Measurements from ENCODE around the gene MAMDC4.
"Not testable (repeated sequence)": the region's sequence is repeated elsewhere in the genome, so short reads cannot be mapped to it uniquely, and the experiment has no call there.

MAMDC4 gene

DNA sequence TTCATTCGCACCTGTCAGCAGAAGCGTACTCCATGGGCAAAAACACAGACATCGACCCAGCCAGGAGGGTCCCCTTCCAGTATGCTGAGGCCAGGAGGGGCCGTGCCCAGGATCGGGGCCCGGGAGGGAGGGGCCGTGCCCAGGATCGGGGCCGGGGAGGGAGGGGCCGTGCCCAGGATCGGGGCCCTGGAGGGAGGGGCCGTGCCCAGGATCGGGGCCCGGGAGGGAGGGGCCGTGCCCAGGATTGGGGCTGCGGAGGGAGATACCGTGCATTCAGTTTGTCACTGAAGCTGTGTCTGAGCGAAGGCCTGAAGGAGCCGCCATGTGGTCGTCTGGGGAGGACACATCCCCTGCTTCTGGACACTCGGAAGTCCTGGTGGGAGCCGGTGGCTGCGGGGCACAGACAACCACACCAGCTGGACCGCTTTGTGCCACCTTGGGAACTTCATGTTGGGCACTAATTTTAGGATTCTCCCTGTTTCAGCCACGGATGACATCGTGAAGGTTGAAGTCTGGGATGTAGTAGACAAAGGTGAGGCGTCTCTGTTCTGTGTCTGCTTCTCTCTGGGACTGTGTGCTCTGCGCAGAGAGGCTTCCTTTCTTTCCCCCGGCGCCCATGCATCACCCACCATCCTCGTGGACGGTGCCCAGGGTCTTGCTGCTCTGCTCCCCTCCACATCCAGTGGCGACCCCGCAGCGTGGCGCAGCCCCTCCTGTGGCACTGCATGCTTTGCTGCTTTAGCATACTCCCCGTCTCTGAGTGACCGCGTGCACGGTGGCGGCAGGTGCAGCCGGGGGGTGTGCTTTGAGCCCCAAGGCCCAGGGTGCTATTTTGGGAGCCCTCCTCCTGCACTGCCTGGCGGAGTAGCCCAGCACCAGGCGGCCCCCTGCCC lies 26.6 kb upstream of the MAMDC4 start:
- DNase-seq, result no peak

DNA sequence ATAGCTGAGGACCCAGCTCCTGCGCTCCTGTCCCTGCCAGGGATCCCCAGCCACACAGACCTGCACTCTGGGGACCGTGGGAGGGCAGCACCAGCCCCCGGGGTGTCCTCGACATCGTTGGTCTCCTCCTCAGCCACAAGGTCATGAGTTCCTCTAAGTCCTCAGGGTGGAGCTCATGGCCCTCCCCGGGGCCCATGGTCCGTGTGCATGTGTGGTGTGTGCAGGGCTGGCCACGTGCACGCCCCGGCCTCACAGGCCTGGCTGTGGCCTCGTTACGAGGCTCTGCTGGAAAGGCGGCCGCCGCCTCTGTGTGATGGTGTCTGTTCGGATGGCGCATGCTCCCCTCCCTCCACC lies 26.0 kb upstream of the MAMDC4 start:
- DNase-seq, result no peak

DNA sequence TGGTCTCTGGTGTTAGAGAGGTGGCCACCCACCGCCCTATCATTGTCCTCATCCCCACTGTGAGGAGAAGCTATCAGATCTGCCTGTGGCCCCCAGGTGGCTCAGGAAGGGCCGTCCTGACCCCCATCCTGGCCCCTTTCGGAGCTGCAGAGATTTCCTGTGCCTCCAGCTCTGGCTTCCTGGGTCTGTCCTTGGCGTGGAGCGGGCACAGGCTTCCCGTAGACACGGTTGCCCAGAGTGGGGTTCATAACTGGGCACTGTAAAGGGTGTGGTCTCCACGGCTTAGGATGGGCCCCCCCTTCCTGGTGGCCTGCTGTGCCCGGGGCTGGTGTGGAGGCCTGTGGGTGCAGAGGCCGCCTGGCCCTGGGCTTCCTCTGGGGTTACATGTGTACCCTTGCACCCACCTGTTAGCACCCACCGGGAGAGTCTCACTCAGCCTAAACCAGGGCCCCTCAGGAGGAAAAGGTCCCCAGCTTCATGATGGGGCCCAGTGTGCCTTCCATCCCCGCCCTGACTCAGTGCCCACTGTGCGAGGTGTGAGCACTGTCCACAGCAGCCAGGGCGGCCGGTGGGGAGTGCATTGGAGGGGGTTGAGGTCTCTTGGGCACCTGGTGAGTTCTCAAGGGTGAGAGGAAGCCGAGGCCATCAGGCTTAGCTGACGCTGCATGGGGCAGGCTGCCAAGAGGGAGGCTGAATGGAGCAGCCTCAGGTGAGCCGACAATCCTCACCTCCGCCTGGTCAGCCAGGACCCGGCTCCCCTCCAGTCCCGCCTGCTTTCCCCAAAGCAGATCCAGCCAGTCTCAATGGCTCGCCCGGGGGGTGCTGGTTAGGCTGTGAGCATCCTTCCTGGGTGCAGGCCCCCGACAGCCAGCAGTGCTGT lies 25.2 kb upstream of the MAMDC4 start:
- DNase-seq, result no peak

DNA sequence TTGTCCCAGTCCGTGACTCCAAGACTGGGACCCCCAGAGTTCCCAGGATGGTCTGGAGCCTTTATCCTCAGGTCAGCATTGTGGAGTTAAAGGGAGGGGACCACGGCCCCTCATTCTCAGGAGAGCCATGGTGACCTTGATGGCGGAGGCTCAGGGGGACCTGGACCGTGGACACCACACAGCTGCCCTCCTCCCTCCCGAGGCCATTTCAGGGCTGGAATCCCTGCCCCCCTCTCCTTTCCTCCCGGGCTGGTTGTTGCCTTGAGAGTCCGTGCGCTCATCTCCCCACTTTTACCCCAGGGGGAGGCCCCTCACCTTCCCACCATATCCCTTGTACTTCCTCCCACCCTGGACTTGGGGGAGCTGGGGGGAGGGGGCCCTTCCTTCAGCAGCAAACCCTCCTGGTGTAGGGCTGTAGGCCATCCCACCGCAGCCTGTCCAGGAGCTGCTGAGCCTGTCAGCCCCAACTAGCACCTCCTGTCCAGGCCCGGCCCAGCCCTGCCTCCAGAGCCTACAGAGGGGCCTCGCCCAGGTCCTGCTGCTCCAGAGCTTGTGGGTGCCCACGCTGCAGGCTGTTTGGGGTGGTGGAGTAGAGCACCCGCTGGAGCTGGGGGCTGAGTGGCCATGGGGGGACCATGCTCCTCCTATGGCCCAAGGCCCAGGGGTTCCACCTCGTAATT lies 24.2 kb upstream of the MAMDC4 start:
- no peak for DNase-seq

DNA sequence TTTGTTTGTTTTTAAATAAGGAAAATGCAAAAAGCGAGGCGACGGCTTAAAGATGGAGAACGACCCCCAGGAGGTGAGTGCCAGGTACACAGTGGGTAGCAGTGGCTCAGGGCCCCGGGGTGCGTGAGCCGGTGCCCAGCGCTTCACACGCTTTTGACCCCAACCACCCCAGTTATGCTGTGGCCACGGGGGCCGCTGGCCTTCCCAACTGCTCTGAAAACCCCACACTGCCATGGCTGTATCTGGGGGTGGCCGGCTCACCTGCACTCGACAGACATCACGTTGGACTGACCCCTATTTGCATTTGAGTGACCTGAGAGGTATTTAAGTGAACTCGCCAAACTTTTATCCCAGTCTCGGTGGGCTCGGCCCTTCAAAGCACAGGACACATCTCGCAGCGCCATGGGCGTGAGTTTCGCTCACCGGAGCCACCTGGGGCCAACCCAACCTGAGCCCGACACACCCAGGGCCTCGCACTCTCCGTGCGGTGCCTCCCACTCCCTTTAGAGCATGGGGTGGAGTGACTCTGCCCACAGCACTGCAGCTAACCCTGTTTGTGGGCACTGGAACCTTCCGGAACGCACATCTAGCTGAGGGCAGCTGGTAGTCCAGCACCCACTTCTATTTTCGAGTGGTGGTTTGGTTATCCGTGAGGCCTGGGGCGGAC lies 23.5 kb upstream of the MAMDC4 start:
- no peak for DNase-seq

DNA sequence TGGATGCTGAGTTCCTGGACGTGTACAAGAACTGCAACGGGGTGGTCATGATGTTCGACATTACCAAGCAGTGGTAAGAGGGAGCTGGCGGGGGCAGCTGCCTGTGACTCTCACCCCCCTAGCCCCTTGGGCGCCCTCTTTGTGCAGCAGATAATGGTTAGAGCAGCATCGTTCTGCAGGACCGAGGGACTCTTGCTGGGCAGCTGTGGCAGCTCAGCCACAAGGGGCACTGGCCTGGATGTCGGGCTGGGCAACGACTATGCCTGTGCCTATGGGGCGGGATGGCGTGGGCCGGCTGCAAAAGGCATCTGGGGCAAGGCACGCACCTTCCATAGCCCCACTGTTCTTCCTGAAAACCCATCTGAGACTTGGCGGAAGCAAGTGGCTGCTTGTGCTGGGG lies 22.7 kb upstream of the MAMDC4 start:
- no peak for DNase-seq

DNA sequence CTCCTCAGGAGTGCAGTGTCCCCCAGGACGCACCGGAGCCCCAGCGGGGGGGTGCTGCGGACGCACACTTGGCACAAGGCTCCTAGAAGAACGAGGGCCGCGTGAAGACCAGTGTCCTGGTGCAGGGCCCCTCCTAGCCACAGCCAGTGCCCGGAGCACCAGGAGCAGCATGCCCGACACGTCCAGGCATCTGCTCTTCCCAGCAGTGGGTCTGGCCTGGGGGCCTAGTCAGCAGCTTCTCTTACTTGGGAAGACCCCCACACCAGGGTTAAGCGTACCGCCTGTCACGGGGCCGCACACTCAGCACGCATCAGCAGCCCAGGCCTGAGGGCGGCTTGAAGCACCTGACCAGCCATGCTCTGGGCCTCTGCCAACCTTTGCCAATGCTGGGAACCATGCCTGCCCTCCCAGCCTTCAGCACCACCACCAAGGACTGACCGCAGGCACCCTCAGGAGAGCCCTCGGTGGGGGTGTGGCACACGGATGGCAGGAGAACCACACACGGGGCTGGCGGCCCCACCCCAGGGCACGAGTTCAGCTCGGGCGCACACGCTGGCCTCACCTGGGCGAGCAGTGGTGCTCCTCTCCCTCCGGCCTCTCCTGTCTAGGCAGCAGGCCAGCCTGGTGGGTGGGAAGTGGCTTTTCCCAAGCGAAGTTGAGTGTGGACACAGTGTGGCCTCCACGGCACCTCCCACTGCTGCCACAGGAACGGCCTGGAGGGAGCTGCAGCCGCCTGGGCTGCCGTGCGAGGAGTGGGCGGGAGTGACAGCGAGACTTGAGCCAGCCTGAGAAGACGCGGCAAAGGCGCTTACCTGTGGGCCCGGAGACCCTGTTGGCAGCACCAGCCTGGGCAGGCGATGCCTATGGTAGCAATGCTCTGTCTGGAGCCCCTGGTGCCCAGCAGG lies 21.9 kb upstream of the MAMDC4 start:
- DNase-seq, result no peak

DNA sequence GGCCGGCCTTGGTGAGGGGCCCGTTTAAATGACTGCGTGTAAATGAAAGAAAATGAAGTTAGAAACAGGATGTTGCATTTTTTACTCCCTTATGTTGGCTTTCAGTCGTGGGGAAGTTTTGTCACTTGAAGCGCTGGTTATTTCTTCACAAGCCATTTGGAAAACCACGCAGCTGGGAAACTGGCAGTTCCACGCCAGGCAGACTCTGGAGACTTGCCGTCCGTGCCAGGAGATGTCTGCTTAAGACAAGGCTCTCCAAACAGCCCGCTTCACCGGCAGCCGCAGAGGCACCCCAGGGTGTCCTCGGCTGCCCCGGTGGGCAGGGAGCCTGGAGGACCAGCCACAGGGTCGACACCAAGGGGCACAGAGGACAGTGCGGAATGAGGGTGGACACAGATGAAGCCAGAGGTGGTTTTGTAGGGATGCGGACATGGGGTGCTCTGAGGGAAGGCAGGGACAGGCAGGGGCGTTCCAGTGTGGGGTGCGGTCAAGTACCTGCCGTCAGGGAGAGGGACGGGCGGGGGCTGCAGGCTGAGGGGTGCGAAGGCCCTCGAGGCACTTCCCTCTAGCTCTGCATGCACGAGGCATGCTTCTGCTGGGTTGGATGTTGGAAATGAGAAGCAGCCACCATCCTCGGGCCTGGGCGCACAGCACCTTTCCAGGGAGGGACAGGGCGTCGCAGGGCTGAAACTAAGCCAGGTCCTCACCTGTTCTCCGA lies 21.0 kb upstream of the MAMDC4 start:
- no peak for DNase-seq

DNA sequence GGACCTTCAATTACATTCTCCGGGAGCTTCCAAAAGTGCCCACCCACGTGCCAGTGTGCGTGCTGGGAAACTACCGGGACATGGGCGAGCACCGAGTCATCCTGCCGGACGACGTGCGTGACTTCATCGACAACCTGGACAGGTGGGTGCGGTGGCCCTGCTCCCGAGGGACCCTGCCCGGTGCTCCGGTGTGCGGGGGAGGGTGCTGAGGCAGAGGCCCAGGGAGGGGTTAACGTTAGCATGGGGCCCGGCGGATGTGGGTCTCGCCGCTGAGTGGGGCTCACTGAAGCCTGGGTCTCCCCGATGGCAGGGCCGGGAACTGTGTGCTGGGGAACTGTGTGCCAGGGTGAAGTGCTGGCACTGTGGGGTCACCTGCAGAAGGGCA lies 20.4 kb upstream of the MAMDC4 start:
- DNase-seq, result no peak

DNA sequence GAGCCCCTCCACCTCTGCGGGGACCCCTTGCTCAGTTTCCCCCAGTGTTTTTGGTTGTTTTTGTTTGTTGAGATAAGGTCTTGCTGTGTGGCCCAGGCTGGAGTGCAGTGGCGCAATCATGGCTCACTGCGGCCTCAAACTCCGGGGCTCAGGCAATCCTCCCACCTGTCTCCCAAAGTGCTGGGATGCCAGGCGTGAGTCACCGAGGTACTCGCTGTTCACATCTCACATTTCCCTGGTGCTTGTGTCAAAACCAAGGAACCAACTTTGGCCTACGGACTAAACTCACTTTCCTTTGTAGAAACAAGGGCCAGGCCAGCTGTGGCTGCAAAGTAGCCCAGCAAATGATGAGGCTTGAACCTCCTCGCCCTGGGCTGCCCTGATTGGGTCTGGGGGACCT lies 19.6 kb upstream of the MAMDC4 start:
- DNase-seq, result no peak

DNA sequence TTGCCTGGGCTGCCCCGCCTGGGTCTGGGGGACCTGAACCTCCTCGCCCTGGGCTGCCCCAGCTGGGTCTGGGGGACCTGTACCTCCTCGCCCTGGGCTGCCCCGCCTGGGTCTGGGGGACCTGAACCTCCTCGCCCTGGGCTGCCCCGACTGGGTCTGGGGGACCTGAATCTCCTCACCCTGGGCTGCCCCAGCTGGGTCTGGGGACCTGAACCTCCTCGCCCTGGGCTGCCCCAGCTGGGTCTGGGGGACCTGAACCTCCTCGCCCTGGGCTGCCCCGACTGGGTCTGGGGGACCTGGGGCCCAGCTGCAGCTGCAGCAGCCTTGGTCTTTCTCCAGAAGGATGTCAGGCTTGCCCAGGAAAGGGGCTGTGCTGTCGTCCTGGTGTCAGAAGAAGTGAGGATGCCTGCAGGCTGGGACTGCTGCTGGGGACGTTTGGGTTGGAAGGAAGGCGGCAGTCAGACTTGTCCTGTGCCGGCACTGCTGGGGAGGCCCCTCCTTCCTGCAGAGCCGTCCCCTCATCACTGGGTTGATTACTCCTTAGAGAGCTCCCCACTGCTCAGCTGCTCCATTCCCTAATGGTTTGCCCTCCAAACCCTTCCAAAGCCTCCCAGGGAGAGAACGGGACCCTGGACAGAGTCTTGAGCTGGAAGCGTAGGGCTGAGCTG lies 18.6 kb upstream of the MAMDC4 start:
- not testable (repeated sequence) for DNase-seq

DNA sequence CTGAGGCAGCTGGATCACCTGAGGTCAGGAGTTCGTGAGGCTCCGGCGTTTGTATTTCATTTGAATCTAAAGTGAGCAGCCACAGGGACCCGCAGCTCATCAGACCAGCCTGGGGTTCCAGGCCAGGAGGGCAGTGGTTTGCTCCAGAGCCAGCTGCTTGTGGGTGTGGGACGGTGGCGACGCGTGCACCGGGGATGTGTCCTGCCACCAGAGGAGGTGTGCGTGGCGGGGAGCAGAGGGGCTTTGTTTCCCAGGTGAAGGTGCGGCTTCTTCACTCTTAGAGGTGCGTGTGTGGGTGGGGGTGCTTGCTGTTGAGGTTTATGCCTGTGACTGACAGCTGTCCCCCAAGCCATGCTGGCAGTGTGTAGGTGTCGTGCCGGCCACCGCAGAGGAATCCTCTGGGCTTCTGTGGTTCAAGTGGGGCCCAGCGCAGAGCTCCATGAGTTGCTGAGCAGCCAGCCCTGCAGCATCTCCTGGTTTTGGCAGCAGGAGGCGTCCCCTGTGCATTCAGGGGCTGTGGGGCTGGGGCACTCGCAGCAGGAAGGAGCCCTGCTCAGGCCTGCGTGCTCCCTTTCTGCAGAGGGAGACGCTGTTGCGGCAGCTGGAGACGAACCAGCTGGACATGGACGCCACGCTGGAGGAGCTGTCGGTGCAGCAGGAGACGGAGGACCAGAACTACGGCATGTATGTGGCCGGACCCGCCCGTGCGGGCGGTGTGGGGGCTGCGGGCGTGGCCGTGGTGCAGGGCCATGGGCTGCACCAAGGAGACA lies 16.8 kb upstream of the MAMDC4 start:
- no peak for DNase-seq

DNA sequence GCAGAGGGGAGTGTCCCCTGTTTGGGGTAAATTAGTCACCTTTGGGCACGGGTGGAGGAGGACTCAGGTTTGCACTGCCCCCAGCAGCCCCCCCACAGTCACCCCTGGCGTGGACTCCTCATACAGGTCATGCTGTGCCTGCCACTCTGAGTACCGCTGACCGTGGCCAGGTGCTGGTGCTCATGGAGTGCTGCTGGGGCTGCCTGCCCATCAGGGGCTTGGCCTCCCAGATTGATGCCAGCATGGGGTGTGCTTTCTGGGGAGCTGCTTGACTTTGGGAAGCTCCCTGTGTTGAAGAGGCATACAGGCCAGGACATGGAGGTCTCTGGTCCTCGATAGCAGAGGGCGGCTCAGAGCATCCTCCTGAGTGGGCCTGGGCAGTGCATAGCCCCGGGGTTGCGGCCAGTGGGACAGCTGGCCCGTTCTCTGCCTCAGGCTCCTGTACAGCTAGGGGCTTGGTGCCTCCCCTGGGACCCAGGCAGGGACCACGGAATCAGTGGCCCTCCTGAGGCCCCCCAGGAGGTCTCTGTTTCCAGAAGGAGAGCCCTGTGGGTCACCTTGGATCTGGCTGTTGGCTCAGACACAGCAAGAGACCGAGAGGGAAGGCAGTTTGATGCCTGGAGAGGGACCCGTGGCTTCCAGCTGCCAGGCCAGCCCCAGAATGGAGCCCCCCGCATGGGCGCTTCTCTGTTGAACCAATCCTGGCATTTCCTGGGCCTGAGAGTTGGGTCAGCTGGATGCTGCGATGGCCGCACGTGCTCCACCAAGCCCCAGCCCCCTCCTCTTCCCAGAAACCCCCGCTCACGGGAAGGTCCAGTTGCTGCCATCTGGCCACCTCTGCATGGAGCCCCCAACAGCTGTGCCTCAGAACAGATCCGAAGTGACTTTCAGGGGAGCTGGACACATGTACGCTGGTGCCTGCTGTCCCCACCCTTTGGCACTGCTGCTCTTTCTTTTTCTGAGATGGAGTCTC lies 15.9 kb upstream of the MAMDC4 start:
- DNase-seq, result no peak

DNA sequence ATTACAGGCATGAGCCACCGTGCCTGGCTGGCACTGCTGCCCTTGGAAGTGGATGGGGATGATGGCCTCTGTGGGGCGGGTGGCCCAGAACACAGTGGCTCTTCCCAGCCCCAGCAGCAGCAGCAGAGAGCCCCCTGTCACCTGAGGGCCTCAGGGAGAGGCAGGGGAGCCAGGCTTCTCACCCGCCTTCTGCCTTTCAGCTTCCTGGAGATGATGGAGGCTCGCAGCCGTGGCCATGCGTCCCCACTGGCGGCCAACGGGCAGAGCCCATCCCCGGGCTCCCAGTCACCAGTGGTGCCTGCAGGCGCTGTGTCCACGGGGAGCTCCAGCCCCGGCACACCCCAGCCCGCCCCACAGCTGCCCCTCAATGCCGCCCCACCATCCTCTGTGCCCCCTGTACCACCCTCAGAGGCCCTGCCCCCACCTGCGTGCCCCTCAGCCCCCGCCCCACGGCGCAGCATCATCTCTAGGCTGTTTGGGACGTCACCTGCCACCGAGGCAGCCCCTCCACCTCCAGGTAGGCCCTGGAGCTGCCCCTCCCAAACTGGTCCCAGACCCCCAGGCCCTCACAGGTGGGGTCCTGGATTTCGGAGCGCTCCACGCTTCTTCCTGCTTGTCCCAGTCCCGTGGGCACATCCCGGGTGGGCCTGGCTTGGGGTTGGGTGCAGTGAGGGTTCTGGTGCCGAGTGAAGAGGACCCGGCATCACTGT lies 14.8 kb upstream of the MAMDC4 start:
- DNase-seq, result no peak

DNA sequence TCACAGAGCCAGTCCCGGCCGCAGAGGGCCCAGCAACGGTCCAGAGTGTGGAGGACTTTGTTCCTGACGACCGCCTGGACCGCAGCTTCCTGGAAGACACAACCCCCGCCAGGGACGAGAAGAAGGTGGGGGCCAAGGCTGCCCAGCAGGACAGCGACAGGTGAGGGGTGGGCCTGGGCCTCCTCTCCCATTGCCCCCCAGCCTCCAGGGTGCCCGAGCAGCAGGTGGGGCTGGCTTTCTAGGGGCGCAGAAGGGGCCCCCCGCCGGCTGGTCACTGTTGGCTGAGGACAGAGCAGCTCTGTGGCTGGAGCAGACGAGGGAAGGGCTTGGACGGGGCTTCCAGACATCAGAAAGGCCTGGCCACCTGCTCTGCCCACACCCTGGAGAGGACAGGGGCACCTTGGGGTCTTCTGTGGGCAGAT lies 14.3 kb upstream of the MAMDC4 start:
- DNase-seq, result not testable (repeated sequence)

DNA sequence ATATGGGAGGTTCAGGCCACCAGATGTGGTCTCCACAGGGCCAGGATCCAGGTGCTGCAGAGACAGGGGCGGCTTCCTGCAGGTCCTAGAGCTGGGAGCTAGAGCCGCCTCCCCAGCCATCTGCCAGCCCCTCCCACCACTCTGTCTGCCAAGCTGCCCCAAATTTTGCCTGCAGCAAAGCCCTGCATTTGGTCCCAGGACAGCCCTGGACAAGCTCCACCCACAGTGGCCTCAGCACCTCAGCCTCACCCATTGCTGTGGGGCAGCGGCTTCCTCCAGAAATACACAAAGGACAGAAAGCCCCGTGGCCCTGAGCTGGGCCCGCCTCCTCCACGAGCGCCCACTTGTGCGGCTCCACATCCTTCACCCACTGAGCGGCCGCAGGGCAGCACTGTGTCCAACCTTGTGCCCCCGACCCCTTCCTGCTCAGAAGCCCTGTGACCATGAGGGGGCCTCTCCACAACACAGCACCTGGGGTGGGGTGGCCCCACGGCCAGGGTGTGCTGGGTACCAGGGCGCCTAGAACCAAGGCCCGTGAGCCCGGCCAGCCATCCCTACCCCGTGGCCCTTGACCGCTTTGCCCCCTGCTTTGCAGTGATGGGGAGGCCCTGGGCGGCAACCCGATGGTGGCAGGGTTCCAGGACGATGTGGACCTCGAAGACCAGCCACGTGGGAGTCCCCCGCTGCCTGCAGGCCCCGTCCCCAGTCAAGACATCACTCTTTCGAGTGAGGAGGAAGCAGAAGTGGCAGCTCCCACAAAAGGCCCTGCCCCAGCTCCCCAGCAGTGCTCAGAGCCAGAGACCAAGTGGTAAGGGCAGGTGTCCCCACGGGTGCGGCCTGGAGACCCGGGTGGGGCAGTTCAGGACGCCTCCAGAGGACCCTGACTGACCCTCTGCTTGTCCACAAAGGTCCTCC lies 13.6 kb upstream of the MAMDC4 start:
- no peak for DNase-seq
